ENCODE measurements around the gene HS6ST1.

DNA sequence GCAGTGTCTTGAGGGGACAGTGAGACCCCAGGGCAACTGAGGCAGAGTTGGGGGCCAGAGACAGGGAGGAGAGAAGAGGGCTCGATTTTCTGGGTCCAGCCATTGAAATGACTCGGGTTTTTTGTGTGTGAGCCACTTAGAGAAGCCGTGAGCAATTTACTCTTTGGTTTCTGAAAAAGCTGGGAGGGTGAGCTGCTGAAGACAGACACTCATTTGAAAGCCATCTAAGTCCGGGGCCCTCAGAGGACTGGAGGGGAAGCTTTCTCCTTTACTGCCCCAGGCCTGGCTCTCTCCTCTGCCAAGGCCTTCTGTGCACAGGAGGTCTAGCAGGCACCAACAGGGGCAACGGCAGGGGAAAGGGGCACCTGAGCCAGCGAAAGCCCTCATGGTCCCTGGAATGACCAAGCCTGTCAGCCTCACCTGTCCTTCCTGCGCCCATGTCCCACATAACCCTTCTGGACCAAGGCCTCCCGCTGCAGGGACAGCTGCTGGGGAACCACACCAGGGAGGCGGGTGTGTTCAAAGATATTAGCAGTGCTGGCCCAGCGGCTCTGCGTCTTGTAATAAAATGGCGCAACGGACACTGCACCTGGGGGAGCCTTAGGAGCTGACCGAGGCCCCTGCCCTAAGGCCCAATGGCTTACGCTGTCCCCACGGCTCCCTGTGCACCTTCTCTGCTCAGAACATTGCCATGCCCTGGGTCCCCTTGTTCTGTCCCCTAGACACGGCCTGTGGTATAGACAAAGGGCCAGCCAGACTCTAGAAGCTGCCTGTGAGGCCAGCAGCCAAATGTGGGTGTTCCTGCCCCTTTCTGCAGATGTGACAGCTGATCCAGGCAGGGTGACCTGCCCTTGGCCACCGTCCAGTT, 45.8 kb downstream of the HS6ST1 start:
- TF ChIP-seq, protein P1, sequence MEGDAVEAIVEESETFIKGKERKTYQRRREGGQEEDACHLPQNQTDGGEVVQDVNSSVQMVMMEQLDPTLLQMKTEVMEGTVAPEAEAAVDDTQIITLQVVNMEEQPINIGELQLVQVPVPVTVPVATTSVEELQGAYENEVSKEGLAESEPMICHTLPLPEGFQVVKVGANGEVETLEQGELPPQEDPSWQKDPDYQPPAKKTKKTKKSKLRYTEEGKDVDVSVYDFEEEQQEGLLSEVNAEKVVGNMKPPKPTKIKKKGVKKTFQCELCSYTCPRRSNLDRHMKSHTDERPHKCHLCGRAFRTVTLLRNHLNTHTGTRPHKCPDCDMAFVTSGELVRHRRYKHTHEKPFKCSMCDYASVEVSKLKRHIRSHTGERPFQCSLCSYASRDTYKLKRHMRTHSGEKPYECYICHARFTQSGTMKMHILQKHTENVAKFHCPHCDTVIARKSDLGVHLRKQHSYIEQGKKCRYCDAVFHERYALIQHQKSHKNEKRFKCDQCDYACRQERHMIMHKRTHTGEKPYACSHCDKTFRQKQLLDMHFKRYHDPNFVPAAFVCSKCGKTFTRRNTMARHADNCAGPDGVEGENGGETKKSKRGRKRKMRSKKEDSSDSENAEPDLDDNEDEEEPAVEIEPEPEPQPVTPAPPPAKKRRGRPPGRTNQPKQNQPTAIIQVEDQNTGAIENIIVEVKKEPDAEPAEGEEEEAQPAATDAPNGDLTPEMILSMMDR (IDR thresholded peaks at IDR 0.05) = no peak
- no peak for TF ChIP-seq POLR2A (IDR thresholded peaks at IDR 0.05)

Data from prostate gland (tissue), 2 donors.